ENCODE data around the gene ESR1.

DNA sequence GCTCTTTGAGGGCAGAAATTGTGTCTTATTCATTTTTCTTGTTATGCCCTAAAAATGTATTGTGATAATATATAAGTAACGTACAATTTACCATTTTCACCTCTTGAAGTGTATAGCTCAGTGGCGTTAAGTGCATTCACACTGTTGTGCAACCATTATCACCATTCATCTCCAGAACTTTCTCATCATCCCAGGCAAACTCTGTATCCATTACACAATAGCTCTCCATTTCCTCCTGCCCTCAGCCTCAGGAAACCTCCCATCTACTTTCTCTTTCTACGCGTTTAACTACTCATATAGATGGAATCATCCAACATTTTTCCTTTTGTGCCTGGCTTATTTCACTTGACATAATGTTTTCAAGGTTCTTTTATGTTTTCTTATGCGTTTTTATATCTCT is 184.6 kb downstream of the ESR1 start:
- TF ChIP-seq, protein P1, sequence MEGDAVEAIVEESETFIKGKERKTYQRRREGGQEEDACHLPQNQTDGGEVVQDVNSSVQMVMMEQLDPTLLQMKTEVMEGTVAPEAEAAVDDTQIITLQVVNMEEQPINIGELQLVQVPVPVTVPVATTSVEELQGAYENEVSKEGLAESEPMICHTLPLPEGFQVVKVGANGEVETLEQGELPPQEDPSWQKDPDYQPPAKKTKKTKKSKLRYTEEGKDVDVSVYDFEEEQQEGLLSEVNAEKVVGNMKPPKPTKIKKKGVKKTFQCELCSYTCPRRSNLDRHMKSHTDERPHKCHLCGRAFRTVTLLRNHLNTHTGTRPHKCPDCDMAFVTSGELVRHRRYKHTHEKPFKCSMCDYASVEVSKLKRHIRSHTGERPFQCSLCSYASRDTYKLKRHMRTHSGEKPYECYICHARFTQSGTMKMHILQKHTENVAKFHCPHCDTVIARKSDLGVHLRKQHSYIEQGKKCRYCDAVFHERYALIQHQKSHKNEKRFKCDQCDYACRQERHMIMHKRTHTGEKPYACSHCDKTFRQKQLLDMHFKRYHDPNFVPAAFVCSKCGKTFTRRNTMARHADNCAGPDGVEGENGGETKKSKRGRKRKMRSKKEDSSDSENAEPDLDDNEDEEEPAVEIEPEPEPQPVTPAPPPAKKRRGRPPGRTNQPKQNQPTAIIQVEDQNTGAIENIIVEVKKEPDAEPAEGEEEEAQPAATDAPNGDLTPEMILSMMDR (IDR thresholded peaks at IDR 0.05), result no peak
- TF ChIP-seq POLR2A (IDR thresholded peaks at IDR 0.05), result no peak
